HepG2 (cell line): ENCODE data around the gene JPH4.

Experiments used
- CBFB ChIP-seq: sonication (generic); formaldehyde crosslinking; IDR thresholded peaks from 2 replicates; pipeline ENCODE4 v1.4.0; 2020; ENCODE audit warnings: missing genetic modification reagents
- CEBPB ChIP-seq: IDR thresholded peaks from 2 replicates; pipeline ENCODE4 v1.6.1; 2011; ENCODE audit warnings: low read depth, low read length, improper control_type of control experiment, borderline replicate concordance
- CREB1 ChIP-seq, 2 experiments: fragments of 450-650 bp in 1 of 2; IDR thresholded peaks; 2 replicates each; pipeline ENCODE4 v1.6.1; 2016 to 2017; ENCODE audit warnings: control low read depth in 1 of 2, mild to moderate bottlenecking in 1 of 2, missing compliant biosample characterization in 1 of 2, missing genetic modification characterization in 1 of 2
- ZFX ChIP-seq: sonication (generic); formaldehyde crosslinking; IDR thresholded peaks from 2 replicates; pipeline ENCODE4 v1.4.0; 2020; ENCODE audit warnings: mild to moderate bottlenecking, low read depth, missing genetic modification reagents, moderate library complexity
- ZNF160 ChIP-seq: sonication (generic); formaldehyde crosslinking; IDR thresholded peaks from 2 replicates; pipeline ENCODE4 v1.8.0; 2022; ENCODE audit warnings: mild to moderate bottlenecking, inconsistent platforms, missing genetic modification reagents
- TF ChIP-seq, protein P1 (sequence below): sonication (generic); formaldehyde crosslinking; IDR thresholded peaks from 2 replicates; pipeline ENCODE4 v1.4.0; 2020; ENCODE audit warnings: missing genetic modification reagents
- TF ChIP-seq, protein P2 (sequence below): sonication (generic); formaldehyde crosslinking; IDR thresholded peaks from 2 replicates; pipeline ENCODE4 v1.4.0; 2020; ENCODE audit warnings: missing genetic modification reagents

DNA sequence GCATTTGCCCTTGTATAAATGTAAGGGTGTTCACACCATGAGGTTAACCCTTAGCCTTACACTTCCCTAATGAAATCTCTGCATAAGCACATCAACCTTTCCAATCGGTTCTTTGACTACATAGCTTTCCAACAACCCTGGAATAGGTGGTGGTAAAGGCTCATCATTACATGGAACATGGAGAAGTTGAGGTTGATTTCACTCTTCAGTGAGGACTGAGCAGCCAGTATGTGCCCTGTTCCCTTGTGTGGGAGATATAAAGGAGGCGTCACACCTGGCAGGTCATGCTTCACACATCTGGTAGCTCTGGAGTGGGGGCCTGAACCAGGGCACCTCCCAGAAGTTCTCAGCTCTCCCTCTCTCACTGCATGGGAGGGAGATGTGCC is 21.7 kb upstream of the JPH4 start:
- no peak for TF ChIP-seq ZNF160 (CRISPR knock-in tag)
- TF ChIP-seq ZFX (CRISPR knock-in tag): 0 out of 2 replicates have a peak, but pooled peaks have one; percentile 36
- no peak for TF ChIP-seq CBFB (CRISPR knock-in tag)
- TF ChIP-seq, protein P1, sequence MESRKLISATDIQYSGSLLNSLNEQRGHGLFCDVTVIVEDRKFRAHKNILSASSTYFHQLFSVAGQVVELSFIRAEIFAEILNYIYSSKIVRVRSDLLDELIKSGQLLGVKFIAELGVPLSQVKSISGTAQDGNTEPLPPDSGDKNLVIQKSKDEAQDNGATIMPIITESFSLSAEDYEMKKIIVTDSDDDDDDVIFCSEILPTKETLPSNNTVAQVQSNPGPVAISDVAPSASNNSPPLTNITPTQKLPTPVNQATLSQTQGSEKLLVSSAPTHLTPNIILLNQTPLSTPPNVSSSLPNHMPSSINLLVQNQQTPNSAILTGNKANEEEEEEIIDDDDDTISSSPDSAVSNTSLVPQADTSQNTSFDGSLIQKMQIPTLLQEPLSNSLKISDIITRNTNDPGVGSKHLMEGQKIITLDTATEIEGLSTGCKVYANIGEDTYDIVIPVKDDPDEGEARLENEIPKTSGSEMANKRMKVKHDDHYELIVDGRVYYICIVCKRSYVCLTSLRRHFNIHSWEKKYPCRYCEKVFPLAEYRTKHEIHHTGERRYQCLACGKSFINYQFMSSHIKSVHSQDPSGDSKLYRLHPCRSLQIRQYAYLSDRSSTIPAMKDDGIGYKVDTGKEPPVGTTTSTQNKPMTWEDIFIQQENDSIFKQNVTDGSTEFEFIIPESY (CRISPR knock-in tag): no peak
- TF ChIP-seq, protein P2, sequence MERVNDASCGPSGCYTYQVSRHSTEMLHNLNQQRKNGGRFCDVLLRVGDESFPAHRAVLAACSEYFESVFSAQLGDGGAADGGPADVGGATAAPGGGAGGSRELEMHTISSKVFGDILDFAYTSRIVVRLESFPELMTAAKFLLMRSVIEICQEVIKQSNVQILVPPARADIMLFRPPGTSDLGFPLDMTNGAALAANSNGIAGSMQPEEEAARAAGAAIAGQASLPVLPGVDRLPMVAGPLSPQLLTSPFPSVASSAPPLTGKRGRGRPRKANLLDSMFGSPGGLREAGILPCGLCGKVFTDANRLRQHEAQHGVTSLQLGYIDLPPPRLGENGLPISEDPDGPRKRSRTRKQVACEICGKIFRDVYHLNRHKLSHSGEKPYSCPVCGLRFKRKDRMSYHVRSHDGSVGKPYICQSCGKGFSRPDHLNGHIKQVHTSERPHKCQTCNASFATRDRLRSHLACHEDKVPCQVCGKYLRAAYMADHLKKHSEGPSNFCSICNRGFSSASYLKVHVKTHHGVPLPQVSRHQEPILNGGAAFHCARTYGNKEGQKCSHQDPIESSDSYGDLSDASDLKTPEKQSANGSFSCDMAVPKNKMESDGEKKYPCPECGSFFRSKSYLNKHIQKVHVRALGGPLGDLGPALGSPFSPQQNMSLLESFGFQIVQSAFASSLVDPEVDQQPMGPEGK: no peak
- TF ChIP-seq CEBPB: no peak
- no peak for TF ChIP-seq CREB1 (IDR thresholded peaks at IDR 0.05)
- TF ChIP-seq CREB1 (CRISPR knock-in tag; IDR thresholded peaks at IDR 0.05): no peak
